ENCODE measurements around the gene MYH4. TPM values are rescaled to one million over a fixed set of nuclear protein-coding genes. Genes with fewer than 3 reads are reported as not detected.

MYH4 gene
- total and polyA plus RNA-seq, 2 donors (not counting 3 experiments of a cell fraction or from before 2014, with no cell fraction given): not detected

- Histone ChIP-seq H3K79me2 (ENCODE audit: control insufficient read depth, insufficient read depth, low read length) (no peaks in the 10 kb centered on the region), H3K27me3 (ENCODE audit: control insufficient read depth in 2 of 2, insufficient read depth in 2 of 2, low read length in 2 of 2) (no peaks in the 10 kb centered on the region), H3K4me3 (replicated peaks in 1 of 3; ENCODE audit: insufficient read depth in 1 of 3, low read depth in 1 of 3, low read length in 3 of 3) (no peak overlapping the region), H3K4me1 (ENCODE audit: control insufficient read depth, extremely low read depth, insufficient read depth, low read length) (no peaks in the 10 kb centered on the region), H3K27ac (ENCODE audit: insufficient read depth, low read depth, low read length) (no peak overlapping the region), H3K36me3 (ENCODE audit: control insufficient read depth in 2 of 2, extremely low read depth in 1 of 2, insufficient read depth in 2 of 2, low read length in 2 of 2) (no peaks in the 10 kb centered on the region), H3K9me3 (replicated peaks; ENCODE audit: control insufficient read depth, insufficient read depth, low read length) (peaks cover 2% of the 10 kb centered on the region), H3K9me1 (replicated peaks; ENCODE audit: control insufficient read depth, extremely low read depth, insufficient read depth, low read length) (no peaks in the 10 kb centered on the region), H4K20me1 (replicated peaks; ENCODE audit: control insufficient read depth, extremely low read depth, insufficient read depth, low read length) (no peaks in the 10 kb centered on the region), H2AFZ (ENCODE audit: low read depth, low read length) (no peak overlapping the region), H3K9ac (replicated peaks; ENCODE audit: extremely low read depth, insufficient read depth, low read length) (no peak overlapping the region), H3K4me2 (ENCODE audit: insufficient read depth, low read length) (no peak overlapping the region)
- TF ChIP-seq FOS (IDR thresholded peaks at IDR 0.05; ENCODE audit: borderline replicate concordance, insufficient read depth, low read length): no peak
- TF ChIP-seq JUN (IDR thresholded peaks at IDR 0.05; ENCODE audit: borderline replicate concordance, insufficient read depth, insufficient read length, low read depth): no peak
- TF ChIP-seq, protein P1, sequence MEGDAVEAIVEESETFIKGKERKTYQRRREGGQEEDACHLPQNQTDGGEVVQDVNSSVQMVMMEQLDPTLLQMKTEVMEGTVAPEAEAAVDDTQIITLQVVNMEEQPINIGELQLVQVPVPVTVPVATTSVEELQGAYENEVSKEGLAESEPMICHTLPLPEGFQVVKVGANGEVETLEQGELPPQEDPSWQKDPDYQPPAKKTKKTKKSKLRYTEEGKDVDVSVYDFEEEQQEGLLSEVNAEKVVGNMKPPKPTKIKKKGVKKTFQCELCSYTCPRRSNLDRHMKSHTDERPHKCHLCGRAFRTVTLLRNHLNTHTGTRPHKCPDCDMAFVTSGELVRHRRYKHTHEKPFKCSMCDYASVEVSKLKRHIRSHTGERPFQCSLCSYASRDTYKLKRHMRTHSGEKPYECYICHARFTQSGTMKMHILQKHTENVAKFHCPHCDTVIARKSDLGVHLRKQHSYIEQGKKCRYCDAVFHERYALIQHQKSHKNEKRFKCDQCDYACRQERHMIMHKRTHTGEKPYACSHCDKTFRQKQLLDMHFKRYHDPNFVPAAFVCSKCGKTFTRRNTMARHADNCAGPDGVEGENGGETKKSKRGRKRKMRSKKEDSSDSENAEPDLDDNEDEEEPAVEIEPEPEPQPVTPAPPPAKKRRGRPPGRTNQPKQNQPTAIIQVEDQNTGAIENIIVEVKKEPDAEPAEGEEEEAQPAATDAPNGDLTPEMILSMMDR (IDR thresholded peaks at IDR 0.05; ENCODE audit: extremely low read depth in 1 of 2, insufficient read depth in 1 of 2, low read depth in 1 of 2, low read length in 2 of 2): no peak
- TF ChIP-seq POLR2A (IDR thresholded peaks at IDR 0.05; ENCODE audit: low read depth, low read length): no peak
- intact Hi-C loops (cut with micrococcal nuclease): no loop called here
- DNase-seq (ENCODE audit: low read depth, low spot score) (no peak), FAIRE-seq (no peak)
- BruUV-seq (replicated peaks): no TSS peak
- dilution Hi-C loops (cut with MboI; ENCODE audit: extremely low pct_ligation_motif_present, low sequenced_read_pairs): no loop called here
- ChIA-PET POLR2A (no interaction called here), CTCF (no interaction called here)
Observed at GRCh38 chr17:10447026-10447931, 22.1 kb downstream of the MYH4 start.

DNA sequence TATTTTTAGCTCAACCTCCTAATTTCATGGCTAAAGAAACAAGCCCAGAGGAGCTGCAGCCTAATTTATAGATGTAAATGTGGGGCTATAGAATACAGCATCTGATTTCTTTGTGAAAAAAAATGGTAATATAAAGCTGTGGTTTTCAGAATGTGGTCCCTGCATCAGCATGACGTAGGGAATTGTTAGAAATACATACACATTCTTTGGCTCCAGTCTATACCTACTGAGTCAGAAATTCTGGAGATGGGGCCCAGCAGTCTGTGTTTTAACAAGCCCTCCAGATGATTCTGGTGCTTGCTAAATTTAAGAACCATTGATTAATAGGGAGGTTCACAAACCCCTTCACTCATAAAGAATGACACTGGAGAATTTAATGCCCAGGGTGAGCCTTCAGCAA lies 29.5 kb downstream of the MYH4 start:
- H3K9me3 ChIP-seq (replicated peaks; ENCODE audit: control insufficient read depth, insufficient read depth, low read length): no peaks in the 10 kb centered on the region
- no TSS peak for BruUV-seq (replicated peaks)

More for the DNA sequence above, 29.5 kb downstream of the MYH4 start:
- Histone ChIP-seq H3K27me3 (ENCODE audit: control insufficient read depth in 2 of 2, insufficient read depth in 2 of 2, low read length in 2 of 2) (no peaks in the 10 kb centered on the region), H2AFZ (ENCODE audit: low read depth, low read length) (no peak overlapping the region), H3K36me3 (ENCODE audit: control insufficient read depth in 2 of 2, extremely low read depth in 1 of 2, insufficient read depth in 2 of 2, low read length in 2 of 2) (no peaks in the 10 kb centered on the region), H3K9me1 (replicated peaks; ENCODE audit: control insufficient read depth, extremely low read depth, insufficient read depth, low read length) (no peaks in the 10 kb centered on the region), H3K9ac (replicated peaks; ENCODE audit: extremely low read depth, insufficient read depth, low read length) (no peak overlapping the region), H3K27ac (ENCODE audit: insufficient read depth, low read depth, low read length) (no peak overlapping the region), H3K79me2 (ENCODE audit: control insufficient read depth, insufficient read depth, low read length) (no peaks in the 10 kb centered on the region), H3K4me3 (replicated peaks in 1 of 3; ENCODE audit: insufficient read depth in 1 of 3, low read depth in 1 of 3, low read length in 3 of 3) (no peak overlapping the region), H3K4me1 (ENCODE audit: control insufficient read depth, extremely low read depth, insufficient read depth, low read length) (no peaks in the 10 kb centered on the region), H3K4me2 (ENCODE audit: insufficient read depth, low read length) (no peak overlapping the region), H4K20me1 (replicated peaks; ENCODE audit: control insufficient read depth, extremely low read depth, insufficient read depth, low read length) (no peaks in the 10 kb centered on the region)
- intact Hi-C loops (cut with micrococcal nuclease) (no loop called here), dilution Hi-C loops (cut with MboI; ENCODE audit: extremely low pct_ligation_motif_present, low sequenced_read_pairs) (no loop called here)
- FAIRE-seq (no peak), DNase-seq (ENCODE audit: low read depth, low spot score) (no peak)
- POLR2A ChIA-PET: no interaction called here
- TF ChIP-seq POLR2AphosphoS5 (IDR thresholded peaks at IDR 0.05; ENCODE audit: insufficient read depth, low read depth, low read length) (no peak), FOS (IDR thresholded peaks at IDR 0.05; ENCODE audit: borderline replicate concordance, insufficient read depth, low read length) (no peak), EZH2 (IDR thresholded peaks at IDR 0.05; ENCODE audit: borderline replicate concordance, low read depth, low read length, severe bottlenecking) (no peak), POLR2A (IDR thresholded peaks at IDR 0.05; ENCODE audit: low read depth, low read length) (no peak), GATA2 (IDR thresholded peaks at IDR 0.05; ENCODE audit: insufficient read depth, insufficient read length, low read depth, low read length) (no peak), JUN (IDR thresholded peaks at IDR 0.05; ENCODE audit: borderline replicate concordance, insufficient read depth, insufficient read length, low read depth) (no peak), MYC (IDR thresholded peaks at IDR 0.05; ENCODE audit: low read depth, low read length) (no peak)
- TF ChIP-seq, protein P1 (IDR thresholded peaks at IDR 0.05; ENCODE audit: extremely low read depth in 1 of 2, insufficient read depth in 1 of 2, low read depth in 1 of 2, low read length in 2 of 2): no peak
- TF ChIP-seq, protein P2, sequence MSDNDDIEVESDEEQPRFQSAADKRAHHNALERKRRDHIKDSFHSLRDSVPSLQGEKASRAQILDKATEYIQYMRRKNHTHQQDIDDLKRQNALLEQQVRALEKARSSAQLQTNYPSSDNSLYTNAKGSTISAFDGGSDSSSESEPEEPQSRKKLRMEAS (IDR thresholded peaks at IDR 0.05; ENCODE audit: insufficient read depth, insufficient read length): no peak
- CTCF ChIA-PET: no interaction called here
